Measurements from ENCODE around the gene SLC24A3.

The SLC24A3 gene

DNA sequence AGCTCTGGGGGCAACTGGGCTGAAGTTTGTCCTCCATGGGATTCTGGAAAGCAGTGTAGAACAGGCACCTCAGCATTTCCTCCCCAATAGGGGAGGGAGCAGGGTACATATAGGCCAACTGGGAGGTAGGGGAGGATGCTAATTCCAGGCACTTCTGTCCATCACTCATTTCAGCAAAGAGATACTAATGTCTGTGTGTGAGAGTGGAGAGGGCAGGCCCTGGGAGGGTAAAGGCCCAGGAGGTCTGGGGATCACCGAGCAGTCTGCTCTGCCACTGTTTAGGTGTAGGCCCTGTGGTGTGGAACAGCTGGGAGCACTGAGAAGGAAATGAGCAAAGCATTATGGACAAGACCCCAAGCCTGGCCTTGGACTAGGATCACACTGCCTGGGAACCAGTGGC lies 158.7 kb downstream of the SLC24A3 start:
- TF ChIP-seq, protein P1, sequence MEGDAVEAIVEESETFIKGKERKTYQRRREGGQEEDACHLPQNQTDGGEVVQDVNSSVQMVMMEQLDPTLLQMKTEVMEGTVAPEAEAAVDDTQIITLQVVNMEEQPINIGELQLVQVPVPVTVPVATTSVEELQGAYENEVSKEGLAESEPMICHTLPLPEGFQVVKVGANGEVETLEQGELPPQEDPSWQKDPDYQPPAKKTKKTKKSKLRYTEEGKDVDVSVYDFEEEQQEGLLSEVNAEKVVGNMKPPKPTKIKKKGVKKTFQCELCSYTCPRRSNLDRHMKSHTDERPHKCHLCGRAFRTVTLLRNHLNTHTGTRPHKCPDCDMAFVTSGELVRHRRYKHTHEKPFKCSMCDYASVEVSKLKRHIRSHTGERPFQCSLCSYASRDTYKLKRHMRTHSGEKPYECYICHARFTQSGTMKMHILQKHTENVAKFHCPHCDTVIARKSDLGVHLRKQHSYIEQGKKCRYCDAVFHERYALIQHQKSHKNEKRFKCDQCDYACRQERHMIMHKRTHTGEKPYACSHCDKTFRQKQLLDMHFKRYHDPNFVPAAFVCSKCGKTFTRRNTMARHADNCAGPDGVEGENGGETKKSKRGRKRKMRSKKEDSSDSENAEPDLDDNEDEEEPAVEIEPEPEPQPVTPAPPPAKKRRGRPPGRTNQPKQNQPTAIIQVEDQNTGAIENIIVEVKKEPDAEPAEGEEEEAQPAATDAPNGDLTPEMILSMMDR (IDR thresholded peaks at IDR 0.05; ENCODE audit: low read depth, low read length), result no peak
- DNase-seq (ENCODE audit: low read depth in 2 of 2), result no peak

DNA sequence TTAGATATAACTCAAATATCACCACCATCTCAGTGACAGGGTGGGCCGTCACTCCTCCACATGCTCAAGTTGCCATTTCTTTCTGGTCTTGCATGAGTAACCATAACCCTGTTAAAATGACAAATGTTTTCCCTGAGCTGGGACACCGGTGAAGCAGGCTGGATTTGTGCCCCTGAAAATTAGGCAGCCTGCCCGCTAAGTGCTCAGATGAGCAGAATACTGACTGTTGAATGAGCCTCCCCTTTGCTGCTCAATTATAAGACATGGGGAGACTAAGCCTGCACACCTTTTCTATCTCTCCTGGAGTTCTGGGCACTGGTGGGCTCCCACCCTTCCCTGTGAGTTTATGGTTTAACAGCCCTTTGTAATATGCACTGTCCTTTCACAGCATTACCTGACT lies 161.8 kb downstream of the SLC24A3 start:
- TF ChIP-seq, protein P1 (IDR thresholded peaks at IDR 0.05; ENCODE audit: low read depth, low read length), result no peak

More for the DNA sequence above, 158.7 kb downstream of the SLC24A3 start:
- no peak overlapping the region for H3K4me3 ChIP-seq (replicated peaks in 1 of 2; ENCODE audit: low read depth in 2 of 2, low read length in 2 of 2)

DNA sequence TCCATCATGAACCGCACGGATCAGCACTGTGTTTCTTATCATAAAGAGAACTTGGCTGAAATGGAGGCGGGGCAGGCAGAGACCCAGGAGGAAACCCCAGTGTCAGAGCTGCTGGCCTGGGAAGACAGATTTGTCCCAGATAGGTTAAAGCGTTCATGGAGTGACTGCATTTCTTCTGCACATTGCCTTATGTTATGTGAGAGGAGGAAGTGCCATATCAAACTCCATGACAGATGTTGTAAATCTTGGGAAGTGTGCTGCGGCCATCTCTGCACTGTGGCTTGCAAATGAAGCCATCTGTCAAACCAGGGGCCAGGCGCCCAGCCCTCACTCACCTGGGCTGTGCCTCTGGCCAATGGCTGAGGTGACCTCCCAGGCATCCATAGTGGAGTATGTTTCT lies 163.0 kb downstream of the SLC24A3 start:
- TF ChIP-seq, protein P1 (IDR thresholded peaks at IDR 0.05; ENCODE audit: low read depth, low read length), result no peak
- DNase-seq (ENCODE audit: low read depth in 2 of 2), result no peak
- H3K4me3 ChIP-seq (replicated peaks in 1 of 2; ENCODE audit: low read depth in 2 of 2, low read length in 2 of 2), result no peak overlapping the region

More for the DNA sequence above, 161.8 kb downstream of the SLC24A3 start:
- no peak overlapping the region for H3K4me3 ChIP-seq (replicated peaks in 1 of 2; ENCODE audit: low read depth in 2 of 2, low read length in 2 of 2)
- no peak for DNase-seq (ENCODE audit: low read depth in 2 of 2)

DNA sequence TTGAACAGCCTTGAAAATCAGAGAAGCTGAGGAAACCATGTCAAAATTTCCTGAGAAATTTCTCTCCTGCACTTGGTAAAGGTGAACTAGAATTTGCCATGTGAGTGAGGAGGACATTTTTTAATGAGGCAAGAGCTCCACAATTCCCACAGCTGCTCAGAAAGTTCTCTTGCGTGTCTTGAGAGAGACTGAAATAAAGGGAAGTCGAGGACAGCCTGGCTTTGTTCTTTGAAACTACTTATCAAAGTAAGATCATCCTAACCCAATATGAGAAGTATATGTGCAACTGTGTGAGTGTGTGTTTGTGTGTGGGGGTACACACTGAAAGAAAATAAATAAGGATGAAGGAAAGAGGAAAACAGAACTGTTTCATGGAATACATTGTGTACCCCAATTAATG lies 163.4 kb downstream of the SLC24A3 start:
- TF ChIP-seq, protein P1 (IDR thresholded peaks at IDR 0.05; ENCODE audit: low read depth, low read length), result no peak
- no peak for DNase-seq (ENCODE audit: low read depth in 2 of 2)
- H3K4me3 ChIP-seq (replicated peaks in 1 of 2; ENCODE audit: low read depth in 2 of 2, low read length in 2 of 2), result no peak overlapping the region

DNA sequence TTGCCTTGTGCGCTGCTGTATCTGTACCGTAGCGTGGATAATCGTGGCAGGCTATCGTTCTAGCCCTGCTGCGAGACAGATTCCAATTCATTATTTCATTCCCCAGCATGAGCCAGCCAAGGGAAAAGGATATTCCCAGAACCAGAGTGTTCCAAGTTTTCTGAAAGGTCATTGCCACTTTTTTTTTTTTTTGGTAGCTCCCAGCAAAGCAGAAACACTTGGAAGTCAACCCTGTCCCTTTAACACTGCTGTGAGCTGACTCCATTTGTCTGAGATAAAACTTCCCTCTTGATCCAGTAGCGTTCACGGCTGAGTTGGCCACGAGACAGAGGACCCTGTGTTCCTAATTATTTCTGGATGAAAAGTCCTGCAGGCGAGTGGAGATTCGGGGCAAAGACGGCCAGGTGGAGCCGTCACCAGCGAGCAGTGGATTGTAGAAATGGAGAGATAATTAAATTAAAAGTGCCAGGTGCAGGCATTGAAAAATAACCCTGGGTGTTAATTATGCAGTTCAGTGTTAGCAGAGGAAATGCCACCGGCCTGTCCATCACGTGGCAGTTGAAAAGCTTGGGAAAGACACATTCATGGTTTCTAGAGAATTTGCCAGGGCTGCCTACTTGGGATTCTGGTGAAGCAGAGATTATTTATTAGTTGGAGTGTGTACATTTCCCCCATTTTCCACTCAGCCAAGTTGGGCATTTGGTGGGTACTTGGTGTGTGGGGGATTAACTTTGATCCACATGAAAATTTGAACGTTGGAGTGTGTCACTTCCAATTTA lies 164.2 kb downstream of the SLC24A3 start:
- no peak for DNase-seq (ENCODE audit: low read depth in 2 of 2)
- TF ChIP-seq, protein P1 (IDR thresholded peaks at IDR 0.05; ENCODE audit: low read depth, low read length), result no peak
- H3K4me3 ChIP-seq (replicated peaks in 1 of 2; ENCODE audit: low read depth in 2 of 2, low read length in 2 of 2), result no peak overlapping the region

DNA sequence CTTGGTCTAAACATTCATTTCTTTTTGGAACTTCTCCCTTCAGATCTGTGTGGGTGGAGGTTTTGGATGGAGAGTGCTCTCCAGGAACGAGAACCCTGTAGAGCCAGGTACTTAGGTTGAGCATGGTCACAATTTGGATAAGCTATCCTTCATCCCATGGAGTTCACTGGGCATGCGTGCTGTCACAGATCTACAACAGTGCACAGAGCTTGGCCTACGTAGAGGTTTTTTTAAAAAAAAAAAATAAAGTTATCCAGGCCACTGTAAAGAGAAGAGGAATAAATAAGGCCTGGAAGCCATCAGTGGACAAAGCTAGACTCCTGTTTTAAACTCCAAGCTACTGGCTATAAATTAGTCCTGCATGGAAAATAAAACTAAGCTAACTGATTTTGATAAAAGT lies 165.6 kb downstream of the SLC24A3 start:
- DNase-seq (ENCODE audit: low read depth in 2 of 2), result no peak
- no peak overlapping the region for H3K4me3 ChIP-seq (replicated peaks in 1 of 2; ENCODE audit: low read depth in 2 of 2, low read length in 2 of 2)
- TF ChIP-seq, protein P1 (IDR thresholded peaks at IDR 0.05; ENCODE audit: low read depth, low read length), result no peak

Data from cardiac fibroblast (primary cell).